K562 (cell line): ENCODE measurements around the gene LZTS2. TPM values are rescaled to one million over a fixed set of nuclear protein-coding genes. Genes with fewer than 3 reads are reported as not detected.

Experiments used
- ATAC-seq: fragments of 200-7000 bp; cut with Tn5 transposase; 3 replicates; pipeline ENCODE4 v1.9.1; 2020; ENCODE audit warnings: moderate library complexity
- BruUV-seq: library from RNA; stranded (reverse); fragments of 400-500 nt; replicated peaks from 2 replicates; lab custom pipeline; 2021; lab: Mats Ljungman, UMichigan
- CTCF ChIA-PET: fragments of 300-600 bp; formaldehyde crosslinking; extraction: SDS; loops from one replicate; lab custom pipeline; 2021; ENCODE audit warnings: low intra/inter-chr PET ratio; lab: Yijun Ruan, JAX
- POLR2A ChIA-PET: fragments of 300-600, 350-650 bp; sonication (Branson Sonifier 250); formaldehyde crosslinking; extraction: SDS; loops from one replicate; lab custom pipeline; 2021; ENCODE audit warnings: antibody characterized with exemption, inconsistent platforms; lab: Yijun Ruan, JAX
- DNase-seq, 4 experiments: peaks; one replicate each; pipeline versions ENCODE4 v3.0.0 to v3.0.0-alpha.2; 2011 to 2018; ENCODE audit warnings: low spot score in 3 of 4, mixed read lengths in 3 of 4; ENCODE audit errors: extremely low read depth in 1 of 4
- FAIRE-seq: peaks from 2 replicates; lab custom pipeline; 2011; peaks lifted over from hg19 to GRCh38; lab: Jason Lieb, UNC
- H2AFZ ChIP-seq: 2 replicates; pipeline ENCODE4 v1.6.0; 2011; ENCODE audit warnings: low read depth, low read length, control low read depth, inconsistent platforms
- H3K27ac ChIP-seq: fragments of 200-600 bp; 3 replicates; pipeline ENCODE4 v1.8.0; 2011; ENCODE audit warnings: low read depth, mild to moderate bottlenecking, control low read depth, inconsistent platforms, low read length, moderate library complexity, mixed read lengths; ENCODE audit errors: extremely low read depth
- H3K27me3 ChIP-seq, 2 experiments: fragments of 300-600 bp in 1 of 2; 2 replicates in 1 of 2; 3 replicates in 1 of 2; pipeline versions ENCODE4 v1.6.0 to v1.8.0; 2011; ENCODE audit warnings: inconsistent platforms in 2 of 2, low read length in 2 of 2, mild to moderate bottlenecking in 1 of 2, mixed read lengths in 1 of 2, moderate library complexity in 1 of 2; ENCODE audit not compliant: control insufficient read depth in 2 of 2, insufficient read depth in 2 of 2
- H3K36me3 ChIP-seq: fragments of 300-600 bp; 3 replicates; pipeline ENCODE4 v1.8.0; 2011; ENCODE audit warnings: mild to moderate bottlenecking, low read length, inconsistent platforms; ENCODE audit not compliant: control insufficient read depth, insufficient read depth
- H3K4me1 ChIP-seq, 2 experiments: fragments of 200-600 bp in 1 of 2; replicated peaks in 1 of 2; 2 replicates in 1 of 2; 3 replicates in 1 of 2; pipeline versions ENCODE4 v1.5.1 to v1.8.0; 2011; ENCODE audit warnings: inconsistent platforms in 2 of 2, low read length in 2 of 2, mild to moderate bottlenecking in 1 of 2, mixed read lengths in 1 of 2, moderate library complexity in 1 of 2; ENCODE audit not compliant: control insufficient read depth in 2 of 2, insufficient read depth in 2 of 2
- H3K4me2 ChIP-seq: 2 replicates; pipeline ENCODE4 v1.6.1; 2011; ENCODE audit warnings: low read length, control low read depth, inconsistent platforms, mixed read lengths; ENCODE audit not compliant: insufficient read depth
- H3K4me3 ChIP-seq: fragments of 200-600 bp; sonication (generic), shearing (Covaris generic); 2 replicates; pipeline ENCODE4 v1.5.1; 2016; ENCODE audit warnings: control low read depth, inconsistent platforms
- H3K79me2 ChIP-seq: fragments of 200-600 bp; 3 replicates; pipeline ENCODE4 v1.8.0; 2011; ENCODE audit warnings: low read length, inconsistent platforms; ENCODE audit not compliant: control insufficient read depth, insufficient read depth
- H3K9ac ChIP-seq, 2 experiments: 2 replicates each; pipeline versions ENCODE4 v1.6.0 to v1.6.1; 2011; ENCODE audit warnings: low read depth in 2 of 2, low read length in 2 of 2, control low read depth in 1 of 2, inconsistent platforms in 1 of 2, mild to moderate bottlenecking in 1 of 2, mixed read lengths in 1 of 2; ENCODE audit not compliant: insufficient read depth in 1 of 2
- H3K9me1 ChIP-seq: one replicate; pipeline ENCODE4 v1.6.0; 2011; ENCODE audit warnings: inconsistent platforms, mild to moderate bottlenecking, low read length, moderate library complexity; ENCODE audit not compliant: control insufficient read depth, insufficient read depth
- H3K9me3 ChIP-seq: replicated peaks from 2 replicates; pipeline ENCODE4 v1.5.1; 2011; ENCODE audit warnings: low read depth, low read length, inconsistent platforms; ENCODE audit not compliant: control insufficient read depth, insufficient read depth
- H4K20me1 ChIP-seq: replicated peaks from 2 replicates; pipeline ENCODE4 v1.6.1; 2011; ENCODE audit warnings: low read length, inconsistent platforms, mixed read lengths; ENCODE audit not compliant: control insufficient read depth, insufficient read depth
- NFIC ChIP-seq: fragments of 450-650 bp; IDR thresholded peaks from 2 replicates; pipeline ENCODE4 v1.6.1; 2017; ENCODE audit warnings: mild to moderate bottlenecking, inconsistent platforms
- RFX1 ChIP-seq: fragments of 450-650 bp; IDR thresholded peaks from 2 replicates; pipeline ENCODE4 v1.6.1; 2016; ENCODE audit warnings: mild to moderate bottlenecking, moderate library complexity
- SETDB1 ChIP-seq: IDR thresholded peaks from one replicate; pipeline ENCODE4 v1.6.1; 2012; ENCODE audit warnings: low read length, control low read depth, inconsistent platforms
- ZFP36 ChIP-seq: fragments of 150-350 bp; IDR thresholded peaks from 2 replicates; pipeline ENCODE4 v1.6.1; 2018; ENCODE audit warnings: low read length, low read depth; ENCODE audit not compliant: partially characterized antibody
- WGBS: fragments of 100-300 bp; shearing (Covaris generic); methylation state at CpG from one replicate; pipeline ENCODE4 v1.1.6; 2016; ENCODE audit warnings: low coverage, mixed read lengths; ENCODE audit not compliant: insufficient coverage; ENCODE audit errors: missing lambda C conversion rate; 5-methylcytosine and 5-hydroxymethylcytosine counted together
- in situ Hi-C: fragments of 300-500 bp; cut with MboI; formaldehyde crosslinking; loops from 4 replicates; pipeline ENCODE4 v1.15.0; 2018; ENCODE audit warnings: inconsistent platforms, mixed read lengths
- intact Hi-C: fragments of 100-400 bp; cut with micrococcal nuclease; formaldehyde crosslinking; loops from 2 replicates; pipeline ENCODE4 v1.14.2; 2022
- polyA plus RNA-seq, 8 experiments: library from polyadenylated mRNA; depleted of rRNA in 4 of 8; stranded (reverse) in 5 of 8; unstranded in 3 of 8; fragments of >200 nt; fragmentation: Nextera tagmentation in 2 of 8; fragmentation: Illumina TruSeq in 1 of 8; extraction: Ambion mirVana in 2 of 8; extraction: Trizol in 1 of 8; gene quantifications; 2 replicates each; pipeline versions ENCODE4 v1.2.1 to v1.2.3, GENCODE V29; 2011 to 2014; ENCODE audit warnings: inconsistent platforms in 1 of 8, missing spikeins in 1 of 8
- total RNA-seq, 7 experiments: library from RNA; depleted of rRNA in 6 of 7; stranded (reverse); fragments of >200 nt in 6 of 7; fragmentation: Illumina TruSeq in 2 of 7; extraction: Trizol in 2 of 7; gene quantifications; 2 replicates each; pipeline versions ENCODE4 v1.2.1 to v1.2.3, GENCODE V29; 2011 to 2021; ENCODE audit warnings: low replicate concordance in 1 of 7

The LZTS2 gene
- total and polyA plus RNA-seq, 9 of the 15 experiments (the other 6 are each of a cell fraction or from before 2014, with no cell fraction given) = 0.23 to 42.5 (median 14.7) TPM

- POLR2A ChIA-PET = interaction anchor here (1.0 kb wide), 1 partner anchor 52 kb away, joined by 4 read pairs; no protein-coding TSS in a partner anchor
- Histone ChIP-seq H3K4me3 (no peak overlapping the region), H3K9ac (no peak overlapping the region), H3K27ac (no peak overlapping the region), H3K4me1 (peaks cover 14 to 37% of the 10 kb centered on the region in 2 experiments; a peak in 4 of 5 replicates), H3K9me1 (no peaks in the 10 kb centered on the region), H4K20me1 (no peaks in the 10 kb centered on the region), H3K27me3 (no peaks in the 10 kb centered on the region)
- intact Hi-C loops = loop anchor here (1.0 to 10.0 kb wide), 3 partner anchors 21 to 136 kb away; partner anchors contain the start of gene KAZALD1
- BruUV-seq = no TSS peak
- TF ChIP-seq SETDB1 (no peak), ZFP36 (peak; percentile 74), NFIC (peak; percentile 78), RFX1 (peak; percentile 29; the same call in 1 of the 2 replicates)
- TF ChIP-seq, all 486 proteins: peak for 3
- FAIRE-seq (no peak), DNase-seq (peak in 1 of 4 experiments; percentile 21), ATAC-seq (no peak)
- no peak overlapping the region for H3K4me2 ChIP-seq
- in situ Hi-C loops = loop anchor here (10.0 kb wide), 1 partner anchor 460 kb away; no protein-coding TSS in a partner anchor
- H3K9me3 ChIP-seq = no peaks in the 10 kb centered on the region
- H2AFZ ChIP-seq = no peak overlapping the region
- H3K36me3 ChIP-seq = no peaks in the 10 kb centered on the region
- H3K79me2 ChIP-seq = no peaks in the 10 kb centered on the region
- WGBS = 10% methylated on average over 5 of the region's 7 CpGs
- CTCF ChIA-PET = interaction anchor here (0.6 to 5.8 kb wide), 2 partner anchors 19 to 35 kb away, joined by 3 to 150 read pairs; partner anchors contain the start of gene LZTS2
These were observed 15.5 kb downstream of the LZTS2 start for GRCh38 chr10:101014966-101015581.
